ENCODE measurements around the gene STK10. TPM values are rescaled to one million over a fixed set of nuclear protein-coding genes. Genes with fewer than 3 reads are reported as not detected.

The STK10 gene
- total and polyA plus RNA-seq, 7 experiments from 2014 or later, result 55.7 to 474 (median 295) TPM

DNA sequence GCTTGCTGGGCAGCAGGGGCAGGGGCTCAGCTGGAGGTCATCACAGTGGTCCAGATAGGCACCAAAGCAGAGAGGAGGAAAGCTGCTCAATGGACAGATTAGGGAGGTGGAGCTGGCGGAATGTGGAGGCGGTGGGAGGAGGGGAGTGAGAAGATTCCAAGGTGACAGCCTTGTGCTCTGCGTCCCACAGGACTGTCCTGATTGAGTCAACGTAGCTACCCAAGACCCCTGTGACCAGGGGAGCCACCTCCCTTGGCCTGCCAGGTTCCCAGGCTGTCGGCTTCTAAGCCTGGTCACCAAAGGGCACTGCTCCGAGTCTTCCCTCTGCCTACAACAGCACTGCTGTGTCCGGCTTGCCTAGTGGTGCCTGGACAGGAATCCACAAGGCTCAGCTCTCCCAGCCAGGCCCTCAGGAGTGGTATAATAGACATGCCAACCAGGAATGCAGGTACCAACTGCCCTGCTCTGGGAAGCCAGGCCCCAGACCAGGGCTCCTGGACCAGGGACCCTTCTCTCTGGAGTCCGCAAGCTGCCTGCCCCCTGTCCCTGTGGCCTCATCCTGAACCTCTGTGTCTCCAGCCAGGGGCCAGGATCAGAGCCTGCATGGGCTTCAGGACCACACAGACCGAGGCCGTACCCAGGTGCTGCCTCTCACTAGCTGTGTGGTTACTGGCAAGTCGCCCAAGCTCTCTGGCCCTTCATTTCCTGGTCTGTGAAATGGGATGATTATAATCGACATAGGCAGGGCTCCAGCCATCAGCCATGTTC lies 67.9 kb downstream of the STK10 start:
- H3K27me3 Mint-ChIP-seq, result no peaks in the 10 kb centered on the region
- peaks cover 0 to 4% (median 0%) of the 10 kb centered on the region in 11 donors for H3K9me3 Mint-ChIP-seq
- peak overlapping the region in 8 of 9 donors; percentile 33 to 83 (median 60) for H3K27ac Mint-ChIP-seq
- CTCF ChIA-PET, result interaction anchor here (1.7 kb wide), 1 partner anchor 69 kb away, joined by 5 read pairs; no protein-coding TSS in a partner anchor
- intact Hi-C loops (cut with micrococcal nuclease), result no loop called here
- Histone ChIP-seq H3K4me3 (ENCODE audit: low read length) (no peak overlapping the region), H3K27me3 (ENCODE audit: control insufficient read depth in 2 of 2, insufficient read depth in 2 of 2, low read length in 2 of 2) (no peaks in the 10 kb centered on the region), H3K9me3 (ENCODE audit: control insufficient read depth in 2 of 3, low read length in 3 of 3) (no peaks in the 10 kb centered on the region), H3K27ac (ENCODE audit: low read depth, low read length) (peak overlapping the region; percentile 7), H3K36me3 (ENCODE audit: control insufficient read depth in 2 of 3, insufficient read depth in 3 of 3, low read length in 3 of 3) (peaks cover 7 to 66% (median 16%) of the 10 kb centered on the region in 3 experiments), H3K4me1 (ENCODE audit: control insufficient read depth in 2 of 2, insufficient read depth in 2 of 2, low read length in 2 of 2) (peaks cover 21 to 36% of the 10 kb centered on the region in 2 donors)
- H3K4me1 Mint-ChIP-seq, result peaks cover 42 to 65% (median 50%) of the 10 kb centered on the region in 7 donors
- H3K4me3 Mint-ChIP-seq, result no peak overlapping the region
- ATAC-seq (no peak), DNase-seq (no peak)
- peaks cover 2 to 35% (median 21%) of the 10 kb centered on the region in 5 donors for H3K36me3 Mint-ChIP-seq
- POLR2A ChIA-PET, result interaction anchor here (0.6 to 2.1 kb wide), 2 partner anchors 39 to 55 kb away, joined by 7 to 9 read pairs; no protein-coding TSS in a partner anchor

DNA sequence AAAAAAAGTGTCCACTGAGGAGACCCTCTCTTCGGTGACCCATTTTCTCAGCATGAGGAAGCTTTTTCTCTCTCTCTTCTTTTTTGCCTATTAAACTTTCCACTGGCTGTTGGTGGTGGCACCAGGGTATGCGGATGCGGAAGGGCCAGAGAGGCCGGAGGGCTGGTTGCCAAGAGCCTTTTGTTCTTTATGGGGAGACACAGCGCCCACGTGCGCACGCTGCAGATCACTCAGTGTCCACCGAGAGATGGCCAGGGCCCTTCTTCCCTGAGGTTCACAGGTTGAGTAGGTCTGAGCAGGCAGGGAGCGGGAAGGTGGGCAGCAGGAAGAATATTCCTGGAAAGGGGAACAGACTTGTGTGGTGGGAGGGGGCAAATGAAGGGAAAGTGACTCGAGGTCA lies 69.1 kb downstream of the STK10 start:
- ChIA-PET POLR2A (interaction anchor here (0.6 to 5.4 kb wide), 3 partner anchors 53 to 67 kb away, joined by 3 to 68 read pairs (median 9); partner anchors contain the start of gene STK10), CTCF (interaction anchor here (1.7 to 2.0 kb wide), 2 partner anchors 37 to 70 kb away, joined by 5 read pairs; no protein-coding TSS in a partner anchor)
- intact Hi-C loops (cut with micrococcal nuclease), result no loop called here
- Mint-ChIP-seq H3K9me3 (peaks cover 0 to 4% (median 0%) of the 10 kb centered on the region in 11 donors), H3K27ac (peak overlapping the region; percentile 59 to 92 (median 80)), H3K4me3 (peak overlapping the region in 2 of 10 donors; percentile 6 to 22), H3K36me3 (peaks cover 0 to 32% (median 18%) of the 10 kb centered on the region in 5 donors), H3K4me1 (peaks cover 43 to 64% (median 51%) of the 10 kb centered on the region in 7 donors), H3K27me3 (no peaks in the 10 kb centered on the region)
- DNase-seq (no peak), ATAC-seq (no peak)
- H3K27me3 ChIP-seq (ENCODE audit: control insufficient read depth in 2 of 2, insufficient read depth in 2 of 2, low read length in 2 of 2), result no peaks in the 10 kb centered on the region
- no peaks in the 10 kb centered on the region for H3K9me3 ChIP-seq (ENCODE audit: control insufficient read depth in 2 of 3, low read length in 3 of 3)
- peaks cover 7 to 59% (median 12%) of the 10 kb centered on the region in 3 experiments for H3K36me3 ChIP-seq (ENCODE audit: control insufficient read depth in 2 of 3, insufficient read depth in 3 of 3, low read length in 3 of 3)
- H3K27ac ChIP-seq (ENCODE audit: low read depth, low read length), result peak overlapping the region; percentile 35
- no peak overlapping the region for H3K4me3 ChIP-seq (ENCODE audit: low read length)
- H3K4me1 ChIP-seq (ENCODE audit: control insufficient read depth in 2 of 2, insufficient read depth in 2 of 2, low read length in 2 of 2), result peaks cover 30 to 45% of the 10 kb centered on the region in 2 donors

DNA sequence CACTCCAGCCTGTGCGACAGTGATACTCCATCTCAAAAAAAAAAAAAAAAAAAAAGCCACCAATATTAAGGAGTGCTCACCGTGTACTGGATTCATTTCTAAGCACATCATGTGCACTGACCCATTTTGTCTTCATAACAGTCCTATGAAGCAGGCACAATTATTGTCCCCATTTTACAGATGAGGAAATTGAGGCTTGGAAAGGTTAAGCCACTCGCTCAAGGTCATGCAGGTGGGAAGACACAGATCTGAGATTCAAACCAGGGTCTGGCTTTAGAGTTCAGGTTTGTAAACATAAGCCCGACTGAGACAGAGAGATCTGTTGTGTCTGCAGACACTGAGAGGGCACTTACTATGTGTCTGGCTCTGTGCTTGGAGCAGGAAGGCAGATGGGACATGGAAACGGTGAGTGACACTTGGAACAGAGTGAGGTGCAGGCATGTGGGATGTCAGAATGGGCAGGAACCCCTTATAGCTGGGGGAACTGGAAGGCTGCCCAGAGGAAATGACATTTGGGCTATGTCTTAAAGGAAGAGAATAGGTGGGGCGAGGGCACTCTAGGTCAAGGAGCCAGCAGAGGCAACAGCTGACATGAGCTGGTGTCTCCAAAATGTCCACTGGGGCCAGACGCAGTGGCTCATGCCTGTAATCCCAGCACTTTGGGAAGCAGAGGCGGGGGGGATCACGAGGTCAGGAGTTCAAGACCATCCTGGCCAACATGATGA lies 69.9 kb downstream of the STK10 start:
- DNase-seq, result no peak
- intact Hi-C loops (cut with micrococcal nuclease), result no loop called here
- Histone ChIP-seq H3K4me3 (ENCODE audit: low read length) (no peak overlapping the region), H3K4me1 (ENCODE audit: control insufficient read depth in 2 of 2, insufficient read depth in 2 of 2, low read length in 2 of 2) (peaks cover 36 to 52% of the 10 kb centered on the region in 2 donors), H3K36me3 (ENCODE audit: control insufficient read depth in 2 of 3, insufficient read depth in 3 of 3, low read length in 3 of 3) (peaks cover under 1 to 52% (median 12%) of the 10 kb centered on the region in 3 experiments), H3K27ac (ENCODE audit: low read depth, low read length) (peak overlapping the region; percentile 9), H3K27me3 (ENCODE audit: control insufficient read depth in 2 of 2, insufficient read depth in 2 of 2, low read length in 2 of 2) (no peaks in the 10 kb centered on the region), H3K9me3 (ENCODE audit: control insufficient read depth in 2 of 3, low read length in 3 of 3) (no peaks in the 10 kb centered on the region)
- CTCF ChIA-PET, result interaction anchor here (2.0 kb wide), 1 partner anchor 38 kb away, joined by 5 read pairs; no protein-coding TSS in a partner anchor
- H3K4me3 Mint-ChIP-seq, result peak overlapping the region in 7 of 10 donors; percentile 3 to 67 (median 10)
- H3K9me3 Mint-ChIP-seq, result peaks cover 0 to 4% (median 0%) of the 10 kb centered on the region in 11 donors
- H3K36me3 Mint-ChIP-seq, result peaks cover 0 to 36% (median 18%) of the 10 kb centered on the region in 5 donors
- H3K27ac Mint-ChIP-seq, result peak overlapping the region; percentile 68 to 92 (median 85)
- H3K27me3 Mint-ChIP-seq, result no peaks in the 10 kb centered on the region
- peaks cover 51 to 71% (median 54%) of the 10 kb centered on the region in 7 donors for H3K4me1 Mint-ChIP-seq
- POLR2A ChIA-PET, result interaction anchor here (0.6 to 5.4 kb wide), 2 partner anchors 54 to 68 kb away, joined by 3 to 68 read pairs; partner anchors contain the start of gene STK10
- ATAC-seq, result no peak

DNA sequence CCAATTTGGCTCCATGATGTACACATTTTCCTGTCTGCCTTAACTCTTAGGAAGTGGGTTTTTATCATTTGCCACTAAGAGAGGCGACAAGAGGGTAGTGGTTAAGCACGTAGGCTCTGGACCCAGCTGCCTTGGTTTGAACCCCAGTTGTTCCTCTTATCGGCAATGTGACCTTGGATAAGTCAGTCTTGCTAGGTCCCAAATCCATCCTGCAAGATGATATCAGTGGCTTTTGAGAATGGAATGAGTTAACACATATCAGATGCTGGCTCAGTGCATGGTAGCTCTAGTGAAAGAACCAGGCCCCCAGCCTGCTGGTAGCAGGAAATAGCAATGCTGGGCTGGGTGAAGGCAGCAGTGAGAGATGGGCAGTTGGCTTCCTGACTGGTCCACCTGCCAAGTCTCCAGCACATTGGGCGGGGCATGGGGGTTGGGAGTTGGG lies 72.5 kb downstream of the STK10 start:
- peak overlapping the region; percentile 48 to 90 (median 80) for H3K4me3 Mint-ChIP-seq
- no peaks in the 10 kb centered on the region for H3K27me3 Mint-ChIP-seq
- DNase-seq (peak in 6 of 9 donors; percentile 16 to 34 (median 25)), ATAC-seq (peak; percentile 33)
- H3K27me3 ChIP-seq (ENCODE audit: control insufficient read depth in 2 of 2, insufficient read depth in 2 of 2, low read length in 2 of 2), result no peaks in the 10 kb centered on the region
- peaks cover 0 to 47% (median 12%) of the 10 kb centered on the region in 3 experiments for H3K36me3 ChIP-seq (ENCODE audit: control insufficient read depth in 2 of 3, insufficient read depth in 3 of 3, low read length in 3 of 3)
- peak overlapping the region; percentile 75 to 98 (median 94) for H3K27ac Mint-ChIP-seq
- ChIA-PET POLR2A (interaction anchor here (1.3 to 5.4 kb wide), 4 partner anchors 14 to 70 kb away, joined by 3 to 68 read pairs (median 40); partner anchors contain the start of gene STK10), CTCF (interaction anchor here (0.7 to 2.0 kb wide), 4 partner anchors 9 to 73 kb away, joined by 3 to 5 read pairs (median 4); no protein-coding TSS in a partner anchor)
- intact Hi-C loops (cut with micrococcal nuclease), result loop anchor here (1.0 to 2.0 kb wide), 4 partner anchors 8 to 109 kb away; partner anchors contain the start of gene FBXW11 (in 1 of the 2)
- H3K4me3 ChIP-seq (ENCODE audit: low read length), result peak overlapping the region; percentile 50
- H3K9me3 ChIP-seq (ENCODE audit: control insufficient read depth in 2 of 3, low read length in 3 of 3), result no peaks in the 10 kb centered on the region
- peaks cover 0 to 47% (median 15%) of the 10 kb centered on the region in 5 donors for H3K36me3 Mint-ChIP-seq
- H3K9me3 Mint-ChIP-seq, result peaks cover 0 to 4% (median 0%) of the 10 kb centered on the region in 11 donors
- peaks cover 48 to 83% (median 68%) of the 10 kb centered on the region in 7 donors for H3K4me1 Mint-ChIP-seq
- H3K27ac ChIP-seq (ENCODE audit: low read depth, low read length), result peak overlapping the region; percentile 70
- H3K4me1 ChIP-seq (ENCODE audit: control insufficient read depth in 2 of 2, insufficient read depth in 2 of 2, low read length in 2 of 2), result peaks cover 61 to 76% of the 10 kb centered on the region in 2 donors

DNA sequence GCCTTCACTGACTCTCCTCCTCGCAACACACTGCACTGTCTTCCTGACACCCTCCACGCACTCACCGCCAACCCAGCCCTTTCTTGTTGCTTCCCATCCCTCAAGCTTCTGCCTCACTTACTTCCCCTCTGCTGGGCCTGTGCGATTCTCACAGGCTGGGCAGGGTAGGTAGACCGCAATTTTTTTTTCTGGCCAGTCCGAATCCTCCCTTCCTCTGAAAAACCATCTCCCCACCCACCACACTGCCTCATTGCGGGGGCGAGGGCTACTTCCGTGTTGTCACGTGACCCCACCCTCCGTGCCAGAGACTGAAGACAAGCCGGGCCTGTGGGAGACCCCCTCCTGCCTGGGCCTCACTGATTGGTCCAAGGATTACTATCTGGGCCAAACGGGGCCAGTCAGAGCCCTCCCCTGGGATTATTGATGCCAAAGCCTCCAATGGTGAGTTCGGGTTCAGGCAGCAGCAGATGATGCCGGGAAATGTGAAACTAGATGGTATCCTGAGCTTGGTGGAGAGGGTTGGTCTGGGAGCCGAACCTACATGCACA lies 73.1 kb downstream of the STK10 start:
- Mint-ChIP-seq H3K36me3 (peaks cover 0 to 53% (median 15%) of the 10 kb centered on the region in 5 donors), H3K4me3 (peak overlapping the region; percentile 54 to 90 (median 80)), H3K4me1 (peaks cover 48 to 86% (median 72%) of the 10 kb centered on the region in 7 donors), H3K9me3 (peaks cover 0 to 4% (median 0%) of the 10 kb centered on the region in 11 donors), H3K27ac (peak overlapping the region; percentile 75 to 98 (median 94)), H3K27me3 (no peaks in the 10 kb centered on the region)
- ATAC-seq (peak; percentile 70), DNase-seq (peak; percentile 35 to 78 (median 44))
- CTCF ChIA-PET, result interaction anchor here (0.7 to 2.0 kb wide), 7 partner anchors 9 to 74 kb away, joined by 3 to 11 read pairs (median 4); no protein-coding TSS in a partner anchor
- Histone ChIP-seq H3K36me3 (ENCODE audit: control insufficient read depth in 2 of 3, insufficient read depth in 3 of 3, low read length in 3 of 3) (peaks cover 0 to 47% (median 12%) of the 10 kb centered on the region in 3 experiments), H3K27me3 (ENCODE audit: control insufficient read depth in 2 of 2, insufficient read depth in 2 of 2, low read length in 2 of 2) (no peaks in the 10 kb centered on the region), H3K4me3 (ENCODE audit: low read length) (peak overlapping the region; percentile 50), H3K4me1 (ENCODE audit: control insufficient read depth in 2 of 2, insufficient read depth in 2 of 2, low read length in 2 of 2) (peaks cover 67 to 80% of the 10 kb centered on the region in 2 donors), H3K27ac (ENCODE audit: low read depth, low read length) (peak overlapping the region; percentile 70), H3K9me3 (ENCODE audit: control insufficient read depth in 2 of 3, low read length in 3 of 3) (no peaks in the 10 kb centered on the region)
- POLR2A ChIA-PET, result interaction anchor here (0.6 to 5.4 kb wide), 11 partner anchors 13 to 108 kb away, joined by 3 to 68 read pairs (median 4); partner anchors contain the start of genes FBXW11 and STK10
- intact Hi-C loops (cut with micrococcal nuclease), result loop anchor here (1.0 to 5.0 kb wide), 5 partner anchors 8 to 657 kb away; partner anchors contain the start of genes DUSP1 (in 1 of the 2) and FBXW11 (in 1 of the 2)

Data from naive thymus-derived CD4-positive, alpha-beta T cell (primary cell).